IMR-90 (cell line): ENCODE measurements around the gene COL27A1. TPM values are rescaled to one million over a fixed set of nuclear protein-coding genes. Genes with fewer than 3 reads are reported as not detected.

Experiments used
- ATAC-seq: fragments of 200-7000 bp; cut with Tn5 transposase; 2 replicates; pipeline ENCODE4 v1.9.1; 2020; ENCODE audit warnings: low read depth, mild to moderate bottlenecking, moderate library complexity
- BruUV-seq: library from RNA; stranded (reverse); fragments of 400-500 nt; replicated peaks from 2 replicates; lab custom pipeline; 2021; lab: Mats Ljungman, UMichigan
- CTCF ChIA-PET: fragments of 300-600 bp; formaldehyde crosslinking; extraction: SDS; loops from one replicate; lab custom pipeline; 2021; ENCODE audit warnings: antibody characterized with exemption; lab: Yijun Ruan, JAX
- POLR2A ChIA-PET: fragments of 300-600 bp; sonication (Branson Sonifier 250); formaldehyde crosslinking; loops from one replicate; lab custom pipeline; 2022; ENCODE audit warnings: antibody characterized with exemption; ENCODE audit not compliant: unreplicated experiment; lab: Charles Lee
- DNase-seq: peaks from one replicate; pipeline ENCODE4 v3.0.0; 2013
- H2AFZ ChIP-seq: replicated peaks from 2 replicates; pipeline ENCODE3; 2013; ENCODE audit warnings: low read length, mild to moderate bottlenecking; ENCODE audit not compliant: poor library complexity
- H2AK5ac ChIP-seq: 2 replicates; pipeline ENCODE4 v1.6.1; 2013; ENCODE audit warnings: low read depth, low read length, inconsistent platforms
- H2AK9ac ChIP-seq: replicated peaks from 2 replicates; pipeline ENCODE3; 2013; ENCODE audit warnings: mild to moderate bottlenecking, low read depth, low read length, moderate library complexity; ENCODE audit not compliant: poor library complexity
- H2BK120ac ChIP-seq: 2 replicates; pipeline ENCODE4 v1.6.1; 2013; ENCODE audit warnings: low read depth, low read length, inconsistent platforms
- H2BK15ac ChIP-seq: 3 replicates; pipeline ENCODE4 v1.6.1; 2013; ENCODE audit warnings: low read depth, low read length, inconsistent platforms
- H2BK20ac ChIP-seq: 2 replicates; pipeline ENCODE4 v1.6.1; 2013; ENCODE audit warnings: low read depth, mild to moderate bottlenecking, inconsistent platforms, low read length, moderate library complexity
- H2BK5ac ChIP-seq: 2 replicates; pipeline ENCODE4 v1.6.1; 2013; ENCODE audit warnings: mild to moderate bottlenecking, low read depth, low read length, inconsistent platforms; ENCODE audit not compliant: poor library complexity, severe bottlenecking
- H3K14ac ChIP-seq: replicated peaks from 2 replicates; pipeline ENCODE4 v1.6.1; 2013; ENCODE audit warnings: low read depth, low read length, inconsistent platforms
- H3K18ac ChIP-seq: 2 replicates; pipeline ENCODE4 v1.6.1; 2013; ENCODE audit warnings: low read depth, low read length, control low read depth
- H3K23ac ChIP-seq: 2 replicates; pipeline ENCODE4 v1.6.1; 2013; ENCODE audit warnings: low read depth, low read length, inconsistent platforms
- H3K27ac ChIP-seq: 2 replicates; pipeline ENCODE4 v1.5.1; 2013; ENCODE audit warnings: mild to moderate bottlenecking, control low read depth, low read length; ENCODE audit not compliant: insufficient read depth
- H3K27me3 ChIP-seq: 2 replicates; pipeline ENCODE4 v1.6.1; 2013; ENCODE audit warnings: low read length; ENCODE audit not compliant: control insufficient read depth, insufficient read depth
- H3K36me3 ChIP-seq: 2 replicates; pipeline ENCODE4 v1.6.1; 2013; ENCODE audit warnings: low read length, mixed read lengths; ENCODE audit not compliant: control insufficient read depth, insufficient read depth
- H3K4ac ChIP-seq: 2 replicates; pipeline ENCODE4 v1.6.1; 2013; ENCODE audit warnings: low read depth, low read length, inconsistent platforms
- H3K4me1 ChIP-seq: 2 replicates; pipeline ENCODE4 v1.6.1; 2013; ENCODE audit warnings: low read length, mixed read lengths; ENCODE audit not compliant: control insufficient read depth, insufficient read depth
- H3K4me2 ChIP-seq: 2 replicates; pipeline ENCODE4 v1.6.1; 2013; ENCODE audit warnings: low read depth, mild to moderate bottlenecking, control low read depth, low read length, moderate library complexity
- H3K4me3 ChIP-seq: 2 replicates; pipeline ENCODE4 v1.5.1; 2013; ENCODE audit warnings: low read depth, mild to moderate bottlenecking, control low read depth, low read length, moderate library complexity; ENCODE audit not compliant: insufficient read depth
- H3K56ac ChIP-seq: 2 replicates; pipeline ENCODE4 v1.6.1; 2013; ENCODE audit warnings: low read length, inconsistent platforms; ENCODE audit not compliant: insufficient read depth; ENCODE audit errors: extremely low read depth
- H3K79me1 ChIP-seq, 2 experiments: 2 replicates each; pipeline ENCODE4 v1.6.1; 2013; ENCODE audit warnings: low read length in 2 of 2, inconsistent platforms in 1 of 2, low read depth in 1 of 2
- H3K9ac ChIP-seq: 2 replicates; pipeline ENCODE4 v1.6.1; 2013; ENCODE audit warnings: low read depth, low read length, control low read depth
- H3K9me1 ChIP-seq: 2 replicates; pipeline ENCODE4 v1.6.1; 2013; ENCODE audit warnings: low read length, inconsistent platforms; ENCODE audit not compliant: insufficient read depth
- H3K9me3 ChIP-seq: 2 replicates; pipeline ENCODE4 v1.6.1; 2013; ENCODE audit warnings: low read length; ENCODE audit not compliant: control insufficient read depth, insufficient read depth
- H4K20me1 ChIP-seq: 2 replicates; pipeline ENCODE4 v1.6.1; 2013; ENCODE audit warnings: low read length, inconsistent platforms; ENCODE audit not compliant: insufficient read depth
- H4K5ac ChIP-seq: 2 replicates; pipeline ENCODE4 v1.6.1; 2013; ENCODE audit warnings: mild to moderate bottlenecking, low read depth, low read length, control low read depth
- H4K8ac ChIP-seq, 2 experiments: 2 replicates each; pipeline ENCODE4 v1.6.1; 2013; ENCODE audit warnings: low read depth in 2 of 2, low read length in 2 of 2, control low read depth in 1 of 2, inconsistent platforms in 1 of 2
- H4K91ac ChIP-seq: 2 replicates; pipeline ENCODE4 v1.6.1; 2013; ENCODE audit warnings: low read depth, low read length, inconsistent platforms; ENCODE audit not compliant: insufficient read depth
- CEBPB ChIP-seq: IDR thresholded peaks from 2 replicates; pipeline ENCODE4 v1.6.1; 2012; ENCODE audit warnings: low read depth, low read length, improper control_type of control experiment
- CHD1 ChIP-seq: IDR thresholded peaks from 2 replicates; pipeline ENCODE4 v1.6.1; 2012; ENCODE audit warnings: low read depth, low read length, improper control_type of control experiment
- ELK1 ChIP-seq: fragments of 150-350 bp; IDR thresholded peaks from 2 replicates; pipeline ENCODE4 v1.6.1; 2016; ENCODE audit warnings: low read depth, mild to moderate bottlenecking, low read length, moderate library complexity, borderline replicate concordance
- FOS ChIP-seq: fragments of 150-350 bp; IDR thresholded peaks from 2 replicates; pipeline ENCODE4 v1.6.1; 2016; ENCODE audit warnings: low read depth, low read length
- MAFK ChIP-seq: IDR thresholded peaks from 2 replicates; pipeline ENCODE4 v1.6.1; 2012; ENCODE audit warnings: low read depth, low read length, improper control_type of control experiment
- MAZ ChIP-seq: IDR thresholded peaks from 2 replicates; pipeline ENCODE4 v1.6.1; 2012; ENCODE audit warnings: low read depth, mild to moderate bottlenecking, low read length, improper control_type of control experiment, moderate library complexity, borderline replicate concordance
- NFE2L2 ChIP-seq: fragments of 150-350 bp; IDR thresholded peaks from 2 replicates; pipeline ENCODE4 v1.6.1; 2016; ENCODE audit warnings: low read depth, mild to moderate bottlenecking, low read length
- POLR2A ChIP-seq: IDR thresholded peaks from 2 replicates; pipeline ENCODE4 v1.6.1; 2012; ENCODE audit warnings: mild to moderate bottlenecking, low read depth, low read length
- RAD21 ChIP-seq: IDR thresholded peaks from 2 replicates; pipeline ENCODE4 v1.6.1; 2012; ENCODE audit warnings: low read length, improper control_type of control experiment
- RCOR1 ChIP-seq: IDR thresholded peaks from 2 replicates; pipeline ENCODE4 v1.6.1; 2012; ENCODE audit warnings: mild to moderate bottlenecking, low read length, improper control_type of control experiment; ENCODE audit not compliant: insufficient replicate concordance
- RFX5 ChIP-seq: IDR thresholded peaks from 2 replicates; pipeline ENCODE4 v1.8.0; 2012; ENCODE audit warnings: low read depth, mild to moderate bottlenecking, low read length, moderate library complexity
- SMC3 ChIP-seq: fragments of 150-350 bp; IDR thresholded peaks from 2 replicates; pipeline ENCODE4 v1.6.1; 2016; ENCODE audit warnings: low read depth, mild to moderate bottlenecking, antibody characterized with exemption, low read length, moderate library complexity
- WGBS, 2 experiments: methylation state at CpG; one replicate each; pipeline versions ENCODE4 v1.1.5 to v1.1.7; 2013; ENCODE audit warnings: missing lambda C conversion rate in 2 of 2; ENCODE audit not compliant: insufficient read length in 1 of 2; ENCODE audit errors: extremely low coverage in 2 of 2; 5-methylcytosine and 5-hydroxymethylcytosine counted together
- dilution Hi-C: fragments of 300-500 bp; cut with HindIII; formaldehyde crosslinking; loops from one replicate; pipeline ENCODE4 v1.14.3; 2018; ENCODE audit warnings: low sequenced_read_pairs; ENCODE audit not compliant: unreplicated experiment
- in situ Hi-C: fragments of 300-500 bp; cut with MboI; formaldehyde crosslinking; loops from 3 replicates; pipeline ENCODE4 v1.14.3; 2019; ENCODE audit warnings: low sequenced_read_pairs, inconsistent platforms, mixed read lengths
- intact Hi-C: fragments of 100-400 bp; cut with micrococcal nuclease; formaldehyde crosslinking; loops from 2 replicates; pipeline ENCODE4 v1.10.0; 2022
- polyA plus RNA-seq, 3 experiments: library from polyadenylated mRNA; depleted of rRNA; stranded (reverse); fragments of >200 nt; gene quantifications; 2 replicates each; pipeline ENCODE4 v1.2.3, GENCODE V29; 2012; ENCODE audit warnings: low replicate concordance in 1 of 3
- total RNA-seq: library from RNA; depleted of rRNA; stranded (reverse); fragments of >200 nt; gene quantifications from 2 replicates; pipeline ENCODE4 v1.2.3, GENCODE V29; 2012
- TF ChIP-seq, protein P1 (sequence below): conservative IDR thresholded peaks from 2 replicates; pipeline ENCODE4 v1.5.1; 2012; ENCODE audit warnings: mild to moderate bottlenecking, low read depth, low read length, improper control_type of control experiment
- TF ChIP-seq, protein P2 (sequence below): fragments of 150-350 bp; IDR thresholded peaks from 2 replicates; pipeline ENCODE4 v1.6.1; 2017; ENCODE audit warnings: mild to moderate bottlenecking, antibody characterized with exemption, low read length, low read depth

The COL27A1 gene
- total and polyA plus RNA-seq, 2 of the 4 experiments (the other 2 are of a cell fraction) = 3.2 to 18.3 TPM

GRCh38 chr9:114230068-114230467, 74.7 kb downstream of the COL27A1 start (continued):
- no peak for TF ChIP-seq CEBPB
- TF ChIP-seq RFX5 = no peak
- no peak for TF ChIP-seq MAFK
- TF ChIP-seq POLR2A = no peak
- TF ChIP-seq RAD21 = no peak
- no peak for TF ChIP-seq MAZ

GRCh38 chr9:114231273-114231672, 75.9 kb downstream of the COL27A1 start:
- Histone ChIP-seq H3K9ac (no peak overlapping the region), H3K4me1 (no peaks in the 10 kb centered on the region), H3K9me1 (peaks cover 11% of the 10 kb centered on the region), H3K14ac (no peak overlapping the region), H3K4me2 (no peak overlapping the region), H4K91ac (no peak overlapping the region; the same call in 1 of the 2 replicates), H2BK120ac (no peak overlapping the region), H3K56ac (no peak overlapping the region), H4K8ac (no peak overlapping the region), H2AK5ac (no peak overlapping the region), H2BK5ac (no peak overlapping the region), H3K36me3 (peaks cover 3% of the 10 kb centered on the region; the same call in 1 of the 2 replicates), H2AK9ac (no peak overlapping the region), H2BK15ac (no peak overlapping the region; the same call in 2 of the 3 replicates), H3K27me3 (no peaks in the 10 kb centered on the region), H3K27ac (no peak overlapping the region), H4K20me1 (no peaks in the 10 kb centered on the region), H2BK20ac (no peak overlapping the region), H3K4me3 (no peak overlapping the region), H3K18ac (no peak overlapping the region), H3K79me1 (peaks cover 1 to 7% of the 10 kb centered on the region in 2 experiments; a peak in 2 of 4 replicates), H3K9me3 (no peaks in the 10 kb centered on the region), H4K5ac (no peak overlapping the region), H2AFZ (no peak overlapping the region), H3K23ac (no peak overlapping the region), H3K4ac (no peak overlapping the region)
- ChIA-PET POLR2A (no interaction called here), CTCF (no interaction called here)
- WGBS, 2 experiments = 100% methylated on average over 1 of the region's 6 CpGs; no CpG with 5 or more reads in 1 of the 2 experiments
- DNase-seq = no peak
- dilution Hi-C loops = no loop called here
- intact Hi-C loops = no loop called here
- ATAC-seq = no peak
- BruUV-seq = no TSS peak
- in situ Hi-C loops = no loop called here
- no peak for TF ChIP-seq CHD1
- no peak for TF ChIP-seq SMC3
- TF ChIP-seq RAD21 = no peak
- TF ChIP-seq RFX5 = no peak
- no peak for TF ChIP-seq ELK1
- TF ChIP-seq RCOR1 = no peak
- no peak for TF ChIP-seq POLR2A
- no peak for TF ChIP-seq MAFK
- TF ChIP-seq NFE2L2 = no peak
- no peak for TF ChIP-seq MAZ
- no peak for TF ChIP-seq FOS
- TF ChIP-seq, protein P1, sequence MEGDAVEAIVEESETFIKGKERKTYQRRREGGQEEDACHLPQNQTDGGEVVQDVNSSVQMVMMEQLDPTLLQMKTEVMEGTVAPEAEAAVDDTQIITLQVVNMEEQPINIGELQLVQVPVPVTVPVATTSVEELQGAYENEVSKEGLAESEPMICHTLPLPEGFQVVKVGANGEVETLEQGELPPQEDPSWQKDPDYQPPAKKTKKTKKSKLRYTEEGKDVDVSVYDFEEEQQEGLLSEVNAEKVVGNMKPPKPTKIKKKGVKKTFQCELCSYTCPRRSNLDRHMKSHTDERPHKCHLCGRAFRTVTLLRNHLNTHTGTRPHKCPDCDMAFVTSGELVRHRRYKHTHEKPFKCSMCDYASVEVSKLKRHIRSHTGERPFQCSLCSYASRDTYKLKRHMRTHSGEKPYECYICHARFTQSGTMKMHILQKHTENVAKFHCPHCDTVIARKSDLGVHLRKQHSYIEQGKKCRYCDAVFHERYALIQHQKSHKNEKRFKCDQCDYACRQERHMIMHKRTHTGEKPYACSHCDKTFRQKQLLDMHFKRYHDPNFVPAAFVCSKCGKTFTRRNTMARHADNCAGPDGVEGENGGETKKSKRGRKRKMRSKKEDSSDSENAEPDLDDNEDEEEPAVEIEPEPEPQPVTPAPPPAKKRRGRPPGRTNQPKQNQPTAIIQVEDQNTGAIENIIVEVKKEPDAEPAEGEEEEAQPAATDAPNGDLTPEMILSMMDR = no peak
- TF ChIP-seq, protein P2, sequence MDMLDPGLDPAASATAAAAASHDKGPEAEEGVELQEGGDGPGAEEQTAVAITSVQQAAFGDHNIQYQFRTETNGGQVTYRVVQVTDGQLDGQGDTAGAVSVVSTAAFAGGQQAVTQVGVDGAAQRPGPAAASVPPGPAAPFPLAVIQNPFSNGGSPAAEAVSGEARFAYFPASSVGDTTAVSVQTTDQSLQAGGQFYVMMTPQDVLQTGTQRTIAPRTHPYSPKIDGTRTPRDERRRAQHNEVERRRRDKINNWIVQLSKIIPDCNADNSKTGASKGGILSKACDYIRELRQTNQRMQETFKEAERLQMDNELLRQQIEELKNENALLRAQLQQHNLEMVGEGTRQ = no peak
- no peak for TF ChIP-seq CEBPB
